Stimulated activated CD4-positive, alpha-beta T cell treated with anti-CD3 and anti-CD28 coated beads, Interleukin-4, amount 100 ng/mL, for 24 hours (primary cell): ENCODE results near the gene CTNNA2.

ENCODE experiments used
- DNase-seq: peaks from one replicate; pipeline ENCODE4 v3.0.0-alpha.2; 2020

The CTNNA2 gene

GRCh38 chr2:80454628-80455027 is 941.8 kb downstream of the CTNNA2 start:
- no peak for DNase-seq

- DNase-seq = no peak
These were observed 946.2 kb downstream of the CTNNA2 start for GRCh38 chr2:80459028-80459427.

GRCh38 chr2:80461505-80462197 is 948.8 kb downstream of the CTNNA2 start:
- no peak for DNase-seq

GRCh38 chr2:80462654-80463053 is 949.8 kb downstream of the CTNNA2 start:
- DNase-seq = no peak

GRCh38 chr2:80464275-80464674 is 951.4 kb downstream of the CTNNA2 start:
- no peak for DNase-seq

- DNase-seq = no peak
These were observed 954.5 kb downstream of the CTNNA2 start for GRCh38 chr2:80467262-80467811.

- DNase-seq = no peak
These were observed 956.6 kb downstream of the CTNNA2 start for GRCh38 chr2:80469428-80469827.

GRCh38 chr2:80473069-80473468 is 960.2 kb downstream of the CTNNA2 start:
- no peak for DNase-seq

- DNase-seq = no peak
These were observed 960.9 kb downstream of the CTNNA2 start for GRCh38 chr2:80473796-80474195.

GRCh38 chr2:80475970-80476369 is 963.1 kb downstream of the CTNNA2 start:
- DNase-seq = no peak

GRCh38 chr2:80476535-80477117 is 963.8 kb downstream of the CTNNA2 start:
- no peak for DNase-seq

- DNase-seq = no peak
These were observed 969.4 kb downstream of the CTNNA2 start for GRCh38 chr2:80482276-80482675.

- DNase-seq = no peak
These were observed 976.9 kb downstream of the CTNNA2 start for GRCh38 chr2:80489717-80490116.

GRCh38 chr2:80490964-80491363 is 978.1 kb downstream of the CTNNA2 start:
- DNase-seq = no peak

GRCh38 chr2:80496346-80496745 is 983.5 kb downstream of the CTNNA2 start:
- DNase-seq = no peak

- no peak for DNase-seq
These were observed 983.9 kb downstream of the CTNNA2 start for GRCh38 chr2:80496775-80497174.

GRCh38 chr2:80499095-80499494 is 986.2 kb downstream of the CTNNA2 start:
- no peak for DNase-seq

GRCh38 chr2:80501874-80502624 is 989.2 kb downstream of the CTNNA2 start:
- DNase-seq = no peak

- DNase-seq = no peak
These were observed 993.7 kb downstream of the CTNNA2 start for GRCh38 chr2:80506563-80506962.

- DNase-seq = no peak
These were observed 997.9 kb downstream of the CTNNA2 start for GRCh38 chr2:80510716-80511115.

GRCh38 chr2:80515964-80516363 is 1003.1 kb downstream of the CTNNA2 start:
- DNase-seq = no peak

GRCh38 chr2:80517316-80517715 is 1004.5 kb downstream of the CTNNA2 start:
- DNase-seq = no peak

GRCh38 chr2:80519121-80519643 is 1006.3 kb downstream of the CTNNA2 start:
- no peak for DNase-seq
